ENCODE measurements around the gene TBATA.
"Not testable (repeated sequence)": the region's sequence is repeated elsewhere in the genome, so short reads cannot be mapped to it uniquely, and the experiment has no call there.

DNA sequence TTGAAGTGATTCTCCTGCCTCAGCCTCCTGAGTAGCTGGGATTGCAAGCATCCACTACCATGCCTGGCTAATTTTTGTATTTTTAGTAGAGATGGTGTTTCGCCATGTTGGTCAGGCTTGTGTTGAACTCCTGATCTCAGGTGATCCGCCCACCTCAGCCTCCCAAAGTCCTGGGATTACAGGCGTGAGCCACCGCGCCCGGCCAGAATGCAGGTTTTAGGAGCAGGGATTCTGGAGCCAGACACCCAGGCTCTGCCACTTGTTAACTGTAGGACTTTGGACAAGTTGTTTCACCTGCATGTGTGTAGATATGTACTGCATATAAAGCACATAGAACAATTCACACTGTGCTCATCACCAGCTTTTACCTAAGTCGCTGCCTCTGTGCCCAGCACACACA lies 14.7 kb downstream of the TBATA start:
- not testable (repeated sequence) for TF ChIP-seq POLR2A, CTCF, EP300 (IDR thresholded peaks at IDR 0.05)
